Esophagus squamous epithelium (tissue), 5 donors: ENCODE measurements around the gene ZEB2. TPM values are rescaled to one million over a fixed set of nuclear protein-coding genes. Genes with fewer than 3 reads are reported as not detected.

Experiments used
- DNase-seq: peaks from one replicate; lab custom pipeline; 2025; lab: John Stamatoyannopoulos, UW
- H3K27ac ChIP-seq, 4 donors: fragments of 200-600 bp; sonication (generic); one replicate each; pipeline ENCODE4 v1.5.1; 2016 to 2019; ENCODE audit warnings: mild to moderate bottlenecking in 1 of 4
- H3K27me3 ChIP-seq, 4 donors: fragments of 200-600 bp; sonication (generic); 1 replicate in 3 of 4; 2 replicates in 1 of 4; pipeline versions ENCODE4 v1.5.1 to v1.6.0; 2017 to 2021; ENCODE audit warnings: antibody characterized with exemption in 1 of 4
- H3K36me3 ChIP-seq, 3 donors: fragments of 200-600 bp; sonication (generic); one replicate each; pipeline ENCODE4 v1.5.1; 2016 to 2019
- H3K4me1 ChIP-seq, 3 donors: fragments of 200-600 bp; sonication (generic); one replicate each; pipeline ENCODE4 v1.5.1; 2017 to 2019
- H3K4me3 ChIP-seq, 4 donors: fragments of 200-600 bp; sonication (generic); 1 replicate in 3 of 4; 2 replicates in 1 of 4; pipeline ENCODE4 v1.5.1; 2016 to 2019; ENCODE audit warnings: mild to moderate bottlenecking in 2 of 4, moderate library complexity in 1 of 4
- H3K9me3 ChIP-seq, 3 donors: fragments of 200-600 bp; sonication (generic); one replicate each; pipeline ENCODE4 v1.5.1; 2016 to 2019
- POLR2A ChIP-seq, 4 donors: fragments of 450-650 bp; IDR thresholded peaks; one replicate each; pipeline ENCODE4 v1.6.1; 2017; ENCODE audit warnings: antibody characterized with exemption in 4 of 4, mild to moderate bottlenecking in 4 of 4, moderate library complexity in 3 of 4
- WGBS, 2 donors: methylation state at CpG; one replicate each; pipeline ENCODE4 v1.1.5; 2018; 5-methylcytosine and 5-hydroxymethylcytosine counted together
- intact Hi-C: fragments of 100-400 bp; cut with DNase I; formaldehyde crosslinking; loops from one replicate; pipeline ENCODE4 v1.15.0; 2022
- total RNA-seq, 4 donors: library from RNA; depleted of rRNA; stranded (reverse); fragments of >200 nt; gene quantifications; one replicate each; pipeline ENCODE4 v1.1.0, GENCODE V29; 2016
- TF ChIP-seq, protein P1 (sequence below), 6 experiments: fragments of 450-650 bp in 4 of 6; fragments of 200-600 bp in 2 of 6; sonication (generic) in 2 of 6; IDR thresholded peaks; one replicate each; pipeline ENCODE4 v1.5.1; 2016 to 2019; ENCODE audit warnings: antibody characterized with exemption in 6 of 6, mild to moderate bottlenecking in 4 of 6, moderate library complexity in 4 of 6
- donor health status: DM: yes; HTN: yes; CAD: no.

ZEB2 gene
- total RNA-seq, 4 donors from 2014 or later, result 3.1 to 56.5 (median 15.7) TPM

DNA sequence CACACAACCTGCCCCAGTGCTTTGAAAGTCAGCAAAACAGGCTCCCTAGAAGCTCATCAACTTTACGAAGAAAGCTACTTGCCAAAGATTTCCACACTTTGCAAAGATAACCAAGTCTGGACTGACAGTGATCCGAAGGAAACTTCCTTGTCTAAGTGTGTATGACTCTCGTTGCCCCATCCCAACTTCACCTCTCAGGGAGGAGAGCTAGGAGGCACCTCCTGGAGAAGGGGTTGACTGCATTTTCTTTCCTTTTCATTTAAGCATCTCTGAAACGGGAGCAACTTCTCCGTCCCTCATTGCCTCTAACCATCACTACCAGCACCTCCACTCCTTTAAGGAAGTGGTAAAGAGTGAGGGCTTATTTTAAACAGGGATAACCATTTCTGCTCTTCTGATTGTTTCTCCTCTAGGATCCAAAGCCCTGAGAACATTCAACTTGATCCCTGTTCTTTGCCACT lies 7.0 kb downstream of the ZEB2 start:
- no peak for DNase-seq

DNA sequence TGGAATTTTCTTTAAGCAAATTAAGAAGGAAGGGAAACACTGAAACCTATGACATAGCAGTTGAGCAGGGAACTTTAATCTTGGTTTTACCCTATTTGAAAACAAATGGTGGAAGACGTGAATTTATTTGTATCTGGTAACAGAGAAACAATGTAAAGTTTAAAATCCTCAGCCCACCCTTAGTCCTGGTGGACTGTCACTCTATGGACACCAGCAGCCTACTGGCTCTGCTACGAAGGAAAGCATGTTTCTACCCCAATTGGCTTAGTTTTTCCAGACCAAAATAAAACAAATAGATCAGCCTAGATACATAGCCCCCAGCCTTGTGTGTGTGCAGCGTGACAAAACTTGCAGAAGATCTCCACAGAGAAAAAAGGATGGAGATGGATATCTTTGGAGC lies 7.4 kb downstream of the ZEB2 start:
- intact Hi-C loops, result no loop called here
- peak overlapping the region in 3 of 4 donors; percentile 60 to 88 (median 67) for H3K4me3 ChIP-seq
- TF ChIP-seq POLR2A (IDR thresholded peaks at IDR 0.05), result no peak
- TF ChIP-seq, protein P1, sequence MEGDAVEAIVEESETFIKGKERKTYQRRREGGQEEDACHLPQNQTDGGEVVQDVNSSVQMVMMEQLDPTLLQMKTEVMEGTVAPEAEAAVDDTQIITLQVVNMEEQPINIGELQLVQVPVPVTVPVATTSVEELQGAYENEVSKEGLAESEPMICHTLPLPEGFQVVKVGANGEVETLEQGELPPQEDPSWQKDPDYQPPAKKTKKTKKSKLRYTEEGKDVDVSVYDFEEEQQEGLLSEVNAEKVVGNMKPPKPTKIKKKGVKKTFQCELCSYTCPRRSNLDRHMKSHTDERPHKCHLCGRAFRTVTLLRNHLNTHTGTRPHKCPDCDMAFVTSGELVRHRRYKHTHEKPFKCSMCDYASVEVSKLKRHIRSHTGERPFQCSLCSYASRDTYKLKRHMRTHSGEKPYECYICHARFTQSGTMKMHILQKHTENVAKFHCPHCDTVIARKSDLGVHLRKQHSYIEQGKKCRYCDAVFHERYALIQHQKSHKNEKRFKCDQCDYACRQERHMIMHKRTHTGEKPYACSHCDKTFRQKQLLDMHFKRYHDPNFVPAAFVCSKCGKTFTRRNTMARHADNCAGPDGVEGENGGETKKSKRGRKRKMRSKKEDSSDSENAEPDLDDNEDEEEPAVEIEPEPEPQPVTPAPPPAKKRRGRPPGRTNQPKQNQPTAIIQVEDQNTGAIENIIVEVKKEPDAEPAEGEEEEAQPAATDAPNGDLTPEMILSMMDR (IDR thresholded peaks at IDR 0.05), result no peak
- H3K27me3 ChIP-seq, result peaks cover 0 to 69% (median 0%) of the 10 kb centered on the region in 4 donors
- H3K36me3 ChIP-seq, result no peaks in the 10 kb centered on the region
- no peaks in the 10 kb centered on the region for H3K9me3 ChIP-seq
- no peak for DNase-seq
- peaks cover 0 to 45% (median 11%) of the 10 kb centered on the region in 3 donors for H3K4me1 ChIP-seq
- WGBS, 2 donors, result 50 to 53% methylated on average over 3 of the region's 3 CpGs
- H3K27ac ChIP-seq, result peak overlapping the region; percentile 86 to 98 (median 95)

More for the DNA sequence above, 7.0 kb downstream of the ZEB2 start:
- TF ChIP-seq POLR2A (IDR thresholded peaks at IDR 0.05), result no peak
- TF ChIP-seq, protein P1 (IDR thresholded peaks at IDR 0.05), result no peak
- 41 to 45% methylated on average over 5 of the region's 5 CpGs for WGBS, 2 donors
- Histone ChIP-seq H3K27me3 (peaks cover 0 to 74% (median 0%) of the 10 kb centered on the region in 4 donors), H3K27ac (peak overlapping the region; percentile 86 to 98 (median 95)), H3K4me3 (peak overlapping the region in 3 of 4 donors; percentile 60 to 88 (median 67)), H3K36me3 (no peaks in the 10 kb centered on the region), H3K4me1 (peaks cover 0 to 50% (median 11%) of the 10 kb centered on the region in 3 donors), H3K9me3 (no peaks in the 10 kb centered on the region)
- intact Hi-C loops, result no loop called here

DNA sequence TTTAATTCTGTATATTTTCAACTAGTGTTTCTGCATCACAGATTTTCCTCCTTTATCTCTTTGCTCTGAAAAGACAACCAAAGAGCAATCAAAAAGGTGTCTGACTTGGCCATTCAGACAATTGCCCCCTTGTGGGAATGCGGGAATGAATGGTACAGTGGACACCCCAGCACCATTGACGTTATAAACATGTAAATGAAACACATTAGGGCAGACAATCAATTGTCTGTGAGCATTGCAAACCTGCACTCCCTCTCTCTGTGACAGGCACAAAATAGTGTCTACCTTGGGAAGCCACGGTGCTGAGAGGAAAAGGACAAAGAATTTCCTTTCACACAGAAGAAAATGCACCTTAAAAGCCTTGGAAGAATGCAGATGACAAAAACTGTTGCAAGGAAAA lies 8.0 kb downstream of the ZEB2 start:
- H3K27ac ChIP-seq, result peak overlapping the region; percentile 71 to 98 (median 95)
- peaks cover 0 to 64% (median 0%) of the 10 kb centered on the region in 4 donors for H3K27me3 ChIP-seq
- intact Hi-C loops, result no loop called here
- H3K4me3 ChIP-seq, result peak overlapping the region in 3 of 4 donors; percentile 60 to 88 (median 67)
- DNase-seq, result no peak
- H3K4me1 ChIP-seq, result peaks cover 0 to 40% (median 11%) of the 10 kb centered on the region in 3 donors
- 39 to 53% methylated on average over 3 of the region's 3 CpGs for WGBS, 2 donors
- H3K36me3 ChIP-seq, result no peaks in the 10 kb centered on the region
- H3K9me3 ChIP-seq, result no peaks in the 10 kb centered on the region
- TF ChIP-seq POLR2A (IDR thresholded peaks at IDR 0.05), result no peak
- TF ChIP-seq, protein P1 (IDR thresholded peaks at IDR 0.05), result no peak

DNA sequence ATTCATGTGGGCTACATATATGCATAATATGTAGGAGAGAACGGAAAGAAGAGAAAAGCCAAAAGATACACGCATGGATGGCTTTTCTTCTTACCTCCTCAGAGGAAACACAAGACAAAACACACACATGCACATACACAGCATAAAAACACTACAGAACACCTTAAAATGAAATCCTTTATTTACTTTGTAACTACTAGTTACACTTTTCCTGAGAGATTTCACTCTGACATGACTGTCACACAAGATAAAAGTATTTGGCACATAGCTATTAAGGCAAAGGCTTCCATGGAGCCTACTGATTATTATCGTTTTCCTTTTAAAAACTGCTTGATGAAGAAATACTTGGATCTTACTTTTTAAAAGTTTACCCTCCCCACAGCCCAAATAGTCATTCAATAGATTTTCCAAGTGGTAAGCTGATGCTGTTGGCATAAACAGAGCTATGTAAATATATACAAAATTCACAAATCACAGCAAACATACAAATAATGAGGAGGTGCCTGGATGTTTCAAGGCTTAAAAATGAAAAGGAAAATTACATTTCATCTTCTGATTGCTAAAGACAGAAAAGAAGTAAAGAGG lies 8.6 kb downstream of the ZEB2 start:
- intact Hi-C loops, result no loop called here
- Histone ChIP-seq H3K36me3 (no peaks in the 10 kb centered on the region), H3K4me3 (peak overlapping the region in 3 of 4 donors; percentile 60 to 88 (median 67)), H3K27me3 (peaks cover 0 to 58% (median 0%) of the 10 kb centered on the region in 4 donors), H3K27ac (peak overlapping the region; percentile 71 to 98 (median 95)), H3K4me1 (peaks cover 0 to 39% (median 7%) of the 10 kb centered on the region in 3 donors), H3K9me3 (no peaks in the 10 kb centered on the region)
- WGBS, 2 donors, result 51 to 56% methylated on average over 3 of the region's 3 CpGs
- DNase-seq, result no peak
- no peak for TF ChIP-seq POLR2A (IDR thresholded peaks at IDR 0.05)
- TF ChIP-seq, protein P1 (IDR thresholded peaks at IDR 0.05), result no peak

DNA sequence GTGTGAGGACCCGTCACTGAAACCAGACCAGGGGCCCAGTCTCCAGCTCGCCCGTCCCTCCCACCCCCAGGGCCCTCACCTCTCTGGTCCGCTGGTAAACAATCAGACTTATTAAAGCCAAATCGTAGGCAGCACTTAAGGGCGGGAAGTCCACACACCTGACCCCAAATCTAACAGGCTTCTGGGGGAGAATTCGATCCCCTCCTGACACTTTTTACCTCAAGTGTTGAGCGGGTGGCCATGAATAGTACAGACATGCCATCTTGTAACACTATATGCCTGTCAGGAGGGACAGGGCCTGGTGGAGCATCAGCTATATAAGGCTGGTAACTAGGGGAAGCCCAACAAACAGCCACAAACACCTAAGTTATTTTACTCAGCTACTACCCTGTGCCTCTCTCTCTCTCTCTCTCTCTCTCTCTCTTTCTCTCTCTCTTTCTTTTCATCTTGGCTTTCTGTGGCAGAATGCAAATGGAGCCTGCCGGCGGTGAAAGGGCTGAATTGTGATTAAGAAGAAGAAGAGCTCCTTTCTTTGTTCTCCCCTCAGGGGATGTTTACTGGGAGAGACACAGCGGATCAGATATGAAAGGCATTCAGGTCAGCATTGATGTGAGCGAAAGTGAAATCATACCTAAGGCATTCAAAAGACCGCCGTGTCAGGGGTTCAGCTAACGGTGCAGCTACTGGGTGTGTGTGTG lies 9.5 kb downstream of the ZEB2 start:
- no peaks in the 10 kb centered on the region for H3K36me3 ChIP-seq
- peaks cover under 1 to 40% (median 5%) of the 10 kb centered on the region in 3 donors for H3K4me1 ChIP-seq
- intact Hi-C loops, result no loop called here
- H3K27me3 ChIP-seq, result peaks cover 0 to 49% (median 0%) of the 10 kb centered on the region in 4 donors
- H3K9me3 ChIP-seq, result no peaks in the 10 kb centered on the region
- peak overlapping the region; percentile 71 to 98 (median 95) for H3K27ac ChIP-seq
- WGBS, 2 donors, result 51 to 53% methylated on average over 14 to 15 of the region's 15 CpGs
- no peak for TF ChIP-seq POLR2A (IDR thresholded peaks at IDR 0.05)
- TF ChIP-seq, protein P1 (IDR thresholded peaks at IDR 0.05), result no peak
- H3K4me3 ChIP-seq, result peak overlapping the region in 3 of 4 donors; percentile 13 to 88 (median 67)
- no peak for DNase-seq
